A172 (cell line): ENCODE measurements around the gene PRF1. TPM values are rescaled to one million over a fixed set of nuclear protein-coding genes. Genes with fewer than 3 reads are reported as not detected.

Source experiments
- DNase-seq: peaks from one replicate; pipeline ENCODE4 v3.0.0-alpha.2; 2015; ENCODE audit warnings: low spot score
- total RNA-seq: library from RNA; depleted of rRNA; stranded (reverse); fragments of >200 nt; shearing (Covaris generic); gene quantifications from 2 replicates; pipeline ENCODE4 v1.2.3, GENCODE V29; 2014; rRNA removed

Gene PRF1
- total RNA-seq, 1 experiment from 2014 or later: not detected

DNA sequence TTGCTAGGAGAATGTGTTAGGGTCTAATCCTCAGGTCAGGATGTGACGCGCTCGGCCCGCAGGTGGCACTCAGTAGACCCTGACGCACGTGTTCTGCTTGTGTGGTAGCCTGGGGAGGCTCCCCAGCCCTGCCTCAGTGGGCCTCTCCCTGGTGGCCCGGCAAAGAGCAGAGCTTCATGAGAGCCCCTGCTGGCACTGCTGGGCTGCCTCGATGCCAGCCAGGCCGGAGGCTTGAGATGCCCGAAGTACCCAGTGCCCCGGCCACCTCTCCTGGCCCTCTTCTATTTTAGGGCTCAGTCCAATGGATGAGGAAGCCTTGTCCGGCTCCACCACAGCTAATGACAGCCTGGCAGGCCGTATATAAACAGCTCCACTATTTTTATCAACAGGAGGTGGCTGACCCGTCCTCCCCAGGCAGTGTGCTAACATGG is 42.0 kb downstream of the PRF1 start:
- no peak for DNase-seq

DNA sequence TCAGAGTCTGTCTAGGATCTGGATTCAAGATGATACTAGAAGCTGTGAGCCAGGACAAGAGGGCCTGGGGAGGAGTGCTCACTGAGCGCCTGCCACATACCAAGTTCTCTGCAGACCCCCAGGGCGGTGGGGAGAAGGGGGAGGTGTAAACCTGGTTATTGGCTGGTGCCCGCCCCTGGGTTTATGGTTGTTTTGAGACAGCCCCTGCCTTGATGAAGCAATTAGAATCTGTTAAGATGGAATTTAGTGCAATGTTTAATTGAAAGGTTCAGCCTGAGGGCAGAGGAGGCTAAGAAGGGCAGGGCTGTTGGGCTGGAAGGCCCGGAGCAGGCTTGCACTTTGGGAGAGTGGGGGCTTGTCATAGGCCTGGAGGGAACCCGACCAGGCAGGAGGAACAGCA is 42.7 kb downstream of the PRF1 start:
- no peak for DNase-seq

DNA sequence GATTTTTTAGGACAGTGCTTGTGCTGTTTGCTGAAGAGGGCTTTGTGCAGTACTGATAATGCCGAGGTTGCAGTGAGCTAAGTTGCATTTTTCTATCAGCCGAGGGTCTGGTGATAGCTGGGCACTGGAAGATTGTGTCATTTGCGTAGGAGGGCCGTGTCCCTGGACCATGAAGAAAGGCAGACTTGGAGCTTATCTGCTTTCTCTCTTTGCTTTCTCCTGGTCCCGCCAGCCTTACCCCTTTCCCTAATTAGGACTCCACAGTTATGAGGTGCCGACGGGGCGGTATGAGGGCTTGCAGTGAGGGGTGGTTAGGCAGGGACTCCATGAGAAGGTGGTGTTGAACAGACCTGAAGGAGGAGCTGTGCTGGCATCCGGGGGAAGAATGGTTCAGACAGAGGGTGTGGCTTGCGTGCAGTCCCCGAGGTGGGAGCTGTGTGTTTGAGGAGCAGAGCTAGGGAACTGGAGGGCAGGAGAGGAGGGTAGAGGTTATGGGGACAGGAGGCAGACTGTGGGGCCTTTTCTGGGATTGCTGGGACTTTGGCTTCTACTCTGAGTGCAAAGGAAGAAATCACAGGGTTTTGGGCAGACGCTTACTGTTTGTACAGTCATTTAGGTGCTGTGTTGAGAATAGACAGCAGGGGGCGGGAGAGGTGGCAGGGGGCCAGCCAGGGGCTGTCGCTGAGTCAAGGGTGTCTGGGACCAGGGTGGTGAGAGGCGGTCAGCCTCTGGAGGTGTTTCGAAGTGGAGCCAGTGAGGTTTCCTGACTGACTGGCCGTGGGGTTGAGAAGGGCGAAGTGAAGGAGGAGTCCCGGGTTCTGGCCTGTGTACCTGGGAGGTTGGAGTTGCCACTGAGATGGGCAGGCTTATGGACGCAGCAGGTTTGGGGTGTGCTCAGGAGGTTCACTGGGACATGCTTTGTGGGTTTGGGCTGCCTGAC is 43.4 kb downstream of the PRF1 start:
- peak; percentile 53 for DNase-seq

DNA sequence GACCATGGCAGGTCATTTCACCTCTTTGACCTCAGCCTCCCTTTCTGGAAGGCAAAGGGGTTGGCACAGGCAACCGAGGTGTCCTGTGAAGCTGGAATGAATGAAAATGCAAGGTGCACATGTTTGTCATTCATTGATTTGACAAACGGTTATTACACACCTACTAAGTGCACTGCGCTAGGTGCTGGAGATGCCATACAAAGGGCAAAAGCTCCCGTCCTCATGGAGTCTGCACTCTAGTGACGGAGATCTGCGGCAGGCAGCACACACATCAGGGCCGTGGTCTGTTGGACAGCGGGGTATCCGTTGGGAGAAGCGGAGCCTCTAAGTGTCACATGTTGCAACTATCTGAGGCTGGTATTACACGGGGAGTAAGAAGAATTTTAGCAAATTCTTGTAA is 44.2 kb downstream of the PRF1 start:
- DNase-seq: no peak

DNA sequence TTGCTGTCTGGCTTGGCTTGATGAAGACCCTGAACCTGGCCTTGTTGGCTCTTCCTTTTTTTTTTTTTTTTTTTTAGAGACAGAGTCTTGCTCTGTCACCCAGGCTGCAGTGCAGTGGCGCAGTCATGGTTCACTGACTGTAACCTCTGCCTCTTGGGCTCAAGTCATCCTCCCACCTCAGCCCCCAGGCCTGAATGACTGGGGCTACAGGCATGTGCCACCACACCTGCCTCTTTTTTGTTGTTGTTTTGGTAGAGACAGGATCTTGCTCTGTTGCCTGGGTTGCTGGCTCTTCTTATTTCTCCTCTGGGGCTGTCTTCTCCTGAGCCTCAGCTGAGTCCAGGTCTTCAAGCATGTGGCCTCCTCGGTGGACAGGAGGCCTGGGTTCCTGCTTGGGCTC is 44.7 kb downstream of the PRF1 start:
- DNase-seq: no peak

DNA sequence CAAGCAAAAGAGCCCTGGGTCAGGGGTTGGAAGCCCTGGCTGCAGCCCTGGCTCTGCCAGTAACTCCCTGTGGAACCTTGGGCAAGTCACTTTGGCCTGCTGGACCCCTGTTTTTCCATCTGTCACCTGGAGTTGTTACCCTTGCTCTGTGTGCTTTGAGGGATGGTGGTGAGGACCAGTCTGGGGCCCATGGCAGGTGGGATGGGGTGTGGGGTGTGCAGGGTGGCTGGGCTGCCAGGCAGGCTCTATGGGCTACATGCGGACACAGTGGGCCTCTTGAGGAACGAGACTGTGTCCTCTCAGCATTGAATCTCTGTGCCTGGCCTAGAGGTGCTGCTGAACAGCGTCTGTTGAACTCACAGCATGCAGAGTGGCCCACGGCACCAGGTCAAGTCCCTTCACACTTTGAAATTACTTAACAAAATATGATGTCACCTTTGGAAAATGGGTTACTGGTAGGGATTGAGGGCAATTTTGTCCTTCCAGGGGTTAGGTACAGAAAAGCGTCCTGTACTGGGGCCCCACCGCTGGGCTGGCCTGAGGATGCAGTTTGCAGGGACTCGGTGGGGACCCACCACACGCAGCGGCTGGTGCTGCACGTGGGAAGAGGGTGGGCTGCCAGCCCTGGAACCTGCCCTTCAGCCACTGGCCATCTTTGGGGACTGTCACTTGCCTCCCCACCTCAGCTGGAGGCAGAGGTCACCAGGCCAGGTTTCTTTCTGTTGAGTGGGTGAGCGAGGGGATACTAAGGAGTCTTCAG is 45.3 kb downstream of the PRF1 start:
- DNase-seq: no peak

DNA sequence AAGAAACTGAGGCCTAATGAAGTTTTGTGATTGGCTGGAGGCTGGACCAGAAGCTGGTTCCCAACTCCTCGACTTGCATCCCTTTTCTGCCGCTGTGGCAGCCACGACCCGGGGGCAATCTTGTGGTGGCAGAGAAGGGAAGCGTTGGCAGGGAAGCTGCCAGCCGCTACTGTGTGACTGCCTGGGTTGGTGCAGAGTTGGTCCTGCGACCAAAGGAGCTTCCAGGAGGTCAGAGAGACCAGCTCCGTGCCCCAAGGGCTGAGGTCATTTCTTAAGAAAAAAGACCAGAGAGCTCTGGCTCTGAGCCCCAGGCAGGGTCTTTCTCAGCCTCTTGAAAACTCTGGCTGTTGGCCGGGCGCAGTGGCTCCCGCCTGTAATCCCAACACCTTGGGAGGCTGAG is 47.2 kb downstream of the PRF1 start:
- no peak for DNase-seq

DNA sequence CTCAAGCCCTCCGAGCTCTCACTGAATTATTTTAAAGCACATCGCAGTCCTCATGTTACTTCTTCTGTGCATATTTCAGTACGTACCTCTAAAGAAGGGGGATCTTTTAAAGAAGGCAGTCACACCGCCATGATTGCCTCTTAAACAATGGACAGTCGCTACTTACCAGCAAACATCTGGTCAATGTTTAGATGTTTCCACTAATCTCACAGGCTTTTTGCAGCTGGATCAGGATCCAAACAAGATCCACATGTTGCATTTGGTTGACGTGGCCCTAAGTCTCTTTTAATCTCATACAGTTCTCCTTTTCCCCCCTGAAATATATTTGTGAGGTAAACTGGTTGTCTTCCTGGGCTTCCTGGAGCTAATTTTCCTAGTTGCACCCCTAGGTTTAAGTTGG is 50.0 kb downstream of the PRF1 start:
- no peak for DNase-seq

DNA sequence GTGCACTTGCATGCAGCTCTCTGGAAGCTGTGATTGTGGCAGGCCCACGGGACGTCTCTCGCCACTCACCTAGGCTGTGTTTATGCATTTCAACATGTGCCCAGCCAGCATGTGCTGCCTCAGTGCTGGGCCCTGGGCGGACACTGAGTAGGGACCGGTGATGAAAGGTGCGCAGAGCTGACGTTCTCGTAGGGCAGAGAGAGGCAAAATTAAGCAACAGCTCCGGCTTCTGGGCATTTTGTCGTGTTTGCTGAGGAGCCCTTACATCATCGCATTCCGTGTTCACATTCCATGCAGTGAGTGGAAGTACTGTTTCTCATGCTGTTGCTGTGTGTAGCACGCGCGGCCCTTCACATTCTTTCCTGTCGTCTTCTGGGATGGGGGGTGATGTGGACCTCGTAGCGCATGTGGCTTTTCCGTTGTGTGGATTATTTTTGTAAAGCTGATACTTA is 50.5 kb downstream of the PRF1 start:
- no peak for DNase-seq

DNA sequence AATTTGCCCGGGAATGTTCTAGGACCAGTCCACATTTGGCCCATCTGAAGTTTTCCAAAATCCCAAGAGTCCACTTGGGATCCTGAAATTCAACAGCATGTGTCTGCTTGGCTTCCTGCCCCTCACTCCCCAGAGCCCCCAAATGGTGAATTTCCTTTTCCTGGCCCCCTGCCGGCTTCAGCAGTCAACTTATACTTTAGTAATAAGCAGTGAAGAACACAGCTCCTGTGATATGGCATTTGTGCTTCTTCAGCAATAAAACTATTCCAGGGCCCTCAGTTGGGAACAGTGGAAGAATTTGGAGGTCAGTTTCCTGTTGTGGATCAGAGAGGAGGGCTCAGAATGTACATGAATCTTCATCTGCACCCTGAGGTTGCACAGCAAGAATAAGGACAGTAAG is 51.1 kb downstream of the PRF1 start:
- no peak for DNase-seq

DNA sequence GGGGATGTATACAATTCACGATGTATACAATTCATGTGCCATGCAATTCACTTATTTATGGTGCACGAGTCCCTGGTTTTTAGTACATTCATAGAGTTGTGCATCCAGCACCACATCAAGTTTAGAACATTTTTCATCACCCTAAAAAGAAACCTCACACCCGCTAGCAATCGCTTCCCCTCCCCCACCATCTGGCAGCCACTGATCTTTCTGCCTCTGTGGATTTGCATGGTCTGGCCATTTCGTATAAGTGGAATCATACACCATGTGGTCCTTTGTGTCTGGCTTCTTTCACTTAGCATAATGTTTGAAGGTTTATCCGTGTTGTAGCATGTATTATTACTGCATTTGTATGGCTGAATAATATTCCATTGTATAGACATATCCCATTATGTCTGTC is 52.1 kb downstream of the PRF1 start:
- no peak for DNase-seq

DNA sequence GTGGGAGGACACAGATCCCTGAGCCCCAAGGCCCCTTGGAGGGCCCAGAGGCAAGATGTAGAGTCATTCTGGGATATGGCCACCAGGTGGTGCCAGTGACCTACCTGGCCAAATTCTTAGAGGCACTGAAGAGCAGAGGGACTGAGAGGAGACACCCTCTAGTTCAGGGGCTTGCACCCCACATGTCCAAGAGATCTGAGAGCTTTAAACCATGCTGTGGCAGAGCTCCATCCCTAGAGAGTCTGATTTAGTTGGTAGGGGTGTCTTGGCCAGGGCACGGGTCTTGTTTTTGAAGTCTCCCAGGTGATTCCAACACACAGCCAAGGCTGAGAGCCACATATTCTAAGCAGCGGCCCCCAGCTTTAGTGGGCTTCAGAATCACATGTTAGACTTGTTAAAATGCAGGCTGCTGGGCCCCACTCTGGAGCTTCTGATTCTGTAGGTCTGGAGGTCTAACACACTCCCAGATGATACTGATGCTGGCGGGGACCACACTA is 52.5 kb downstream of the PRF1 start:
- peak; percentile 66 for DNase-seq

DNA sequence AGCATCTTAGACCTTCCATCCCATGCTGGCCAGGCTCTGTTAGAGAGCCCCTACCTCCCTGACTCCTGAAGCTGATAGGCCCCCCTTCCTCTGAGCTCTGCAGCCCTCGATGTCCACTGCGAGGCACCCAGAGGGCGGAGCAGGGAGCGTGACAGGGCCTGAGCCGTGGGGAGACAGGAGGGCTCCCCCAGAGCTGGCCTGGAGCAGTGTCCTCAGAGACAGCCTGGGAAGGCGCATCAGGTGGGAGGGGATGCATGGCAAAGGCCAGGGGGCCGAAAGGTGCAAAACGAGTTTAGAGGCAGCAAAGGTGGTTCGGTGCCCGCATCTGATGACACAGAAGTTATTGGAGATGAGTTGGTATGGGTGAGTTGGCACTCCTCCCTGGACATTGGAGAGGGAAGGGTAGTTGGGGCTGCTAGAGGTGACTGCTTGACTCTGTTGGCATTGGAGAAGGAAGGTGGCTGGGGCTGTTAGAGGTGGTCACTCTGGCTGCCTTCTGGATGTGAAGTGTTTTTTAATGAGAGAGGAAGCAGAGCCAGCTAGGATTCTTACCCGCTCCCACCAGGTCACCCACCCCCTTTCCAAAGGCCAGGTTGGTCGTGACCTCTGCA is 53.1 kb downstream of the PRF1 start:
- DNase-seq: no peak

Other genes with a start within 250 kb of the PRF1 start
- gene LRRC20, start 220.1 kb downstream of the PRF1 start, total RNA-seq: 4.1 and 6.3 TPM in 2 replicates
- 30.2 and 31.6 TPM in 2 replicates for gene EIF4EBP2, start 198.6 kb downstream of the PRF1 start, total RNA-seq
- not detected in 2 replicates for gene NODAL, start 161.1 kb downstream of the PRF1 start, total RNA-seq
- 4.0 and 5.8 TPM in 2 replicates for gene PALD1, start 124.0 kb downstream of the PRF1 start, total RNA-seq
- gene ADAMTS14, start 69.8 kb upstream of the PRF1 start, total RNA-seq: 0.31 TPM in 1 of 2 replicates, not detected in the other
- gene TBATA, start 182.6 kb upstream of the PRF1 start, total RNA-seq: not detected in 2 replicates
- 25.5 and 26.6 TPM in 2 replicates for gene SGPL1, start 213.2 kb upstream of the PRF1 start, total RNA-seq